CD4-positive, alpha-beta memory T cell (primary cell): Measurements from ENCODE around the gene NUDT8. TPM values are rescaled to one million over a fixed set of nuclear protein-coding genes. Genes with fewer than 3 reads are reported as not detected.

ENCODE experiments used
- CTCF ChIA-PET: fragments of 350-600 bp; sonication (Branson Sonifier 250); formaldehyde crosslinking; loops from one replicate; lab custom pipeline; 2021; ENCODE audit warnings: inconsistent platforms; ENCODE audit not compliant: partially characterized antibody; lab: Charles Lee
- POLR2A ChIA-PET: fragments of 350-600 bp; sonication (Branson Sonifier 250); formaldehyde crosslinking; loops from one replicate; lab custom pipeline; 2021; ENCODE audit not compliant: partially characterized antibody; lab: Charles Lee
- DNase-seq, 5 donors: peaks; one replicate each; pipeline versions ENCODE4 v3.0.0 to v3.0.0-alpha.2; 2020 to 2022; ENCODE audit warnings: mixed read lengths in 1 of 5
- H3K27ac ChIP-seq: one replicate; pipeline ENCODE4 v1.7.0; 2013; ENCODE audit warnings: low read depth, low read length
- H3K27me3 ChIP-seq: 2 replicates; pipeline ENCODE4 v1.7.0; 2013; ENCODE audit warnings: mild to moderate bottlenecking, low read length, moderate library complexity; ENCODE audit not compliant: insufficient read depth
- H3K36me3 ChIP-seq: 2 replicates; pipeline ENCODE4 v1.7.0; 2013; ENCODE audit warnings: mild to moderate bottlenecking, low read length, moderate library complexity; ENCODE audit not compliant: insufficient read depth
- H3K4me1 ChIP-seq: 2 replicates; pipeline ENCODE4 v1.7.0; 2013; ENCODE audit warnings: mild to moderate bottlenecking, low read length, moderate library complexity; ENCODE audit not compliant: insufficient read depth
- H3K4me3 ChIP-seq, 2 donors: one replicate each; pipeline ENCODE4 v1.7.0; 2013; ENCODE audit warnings: low read length in 2 of 2, mild to moderate bottlenecking in 1 of 2
- H3K9me3 ChIP-seq, 2 donors: one replicate each; pipeline ENCODE4 v1.7.0; 2013; ENCODE audit warnings: low read length in 2 of 2, control low read depth in 1 of 2; ENCODE audit not compliant: control insufficient read depth in 1 of 2
- H3K27ac Mint-ChIP-seq, 7 donors: one replicate each; pipeline ENCODE4 v1.8.0; 2020 to 2021; ENCODE audit warnings: mixed read lengths in 7 of 7, mild to moderate bottlenecking in 6 of 7, inconsistent platforms in 3 of 7, moderate library complexity in 3 of 7
- H3K27me3 Mint-ChIP-seq, 2 donors: one replicate each; pipeline ENCODE4 v1.8.0; 2020 to 2021; ENCODE audit warnings: mixed read lengths in 2 of 2
- H3K36me3 Mint-ChIP-seq, 2 donors: one replicate each; pipeline ENCODE4 v1.8.0; 2020 to 2021; ENCODE audit warnings: mixed read lengths in 2 of 2, inconsistent platforms in 1 of 2, mild to moderate bottlenecking in 1 of 2
- H3K4me1 Mint-ChIP-seq, 4 donors: one replicate each; pipeline ENCODE4 v1.8.0; 2020 to 2021; ENCODE audit warnings: mixed read lengths in 4 of 4, mild to moderate bottlenecking in 1 of 4
- H3K4me3 Mint-ChIP-seq, 8 donors: one replicate each; pipeline ENCODE4 v1.8.0; 2020 to 2021; ENCODE audit warnings: mixed read lengths in 8 of 8, mild to moderate bottlenecking in 7 of 8, moderate library complexity in 6 of 8, inconsistent platforms in 3 of 8
- H3K9me3 Mint-ChIP-seq, 8 donors: one replicate each; pipeline ENCODE4 v1.8.0; 2020 to 2021; ENCODE audit warnings: mixed read lengths in 8 of 8, mild to moderate bottlenecking in 5 of 8, inconsistent platforms in 3 of 8, moderate library complexity in 1 of 8
- intact Hi-C: fragments of 100-400 bp; cut with micrococcal nuclease; formaldehyde crosslinking; loops from one replicate; pipeline ENCODE4 v1.15.1; 2023
- polyA plus RNA-seq, 2 donors: library from polyadenylated mRNA; unstranded; fragments of 300-500 nt; fragmentation: Illumina TruSeq; gene quantifications; one replicate each; pipeline ENCODE4 v1.2.3, GENCODE V29; 2021
- total RNA-seq, 2 experiments: library from RNA; stranded (reverse); gene quantifications; one replicate each; pipeline ENCODE4 v1.2.3, GENCODE V29; 2021

Gene NUDT8
- total and polyA plus RNA-seq, 4 experiments from 2014 or later: 2.0 to 4.5 (median 3.7) TPM

DNA sequence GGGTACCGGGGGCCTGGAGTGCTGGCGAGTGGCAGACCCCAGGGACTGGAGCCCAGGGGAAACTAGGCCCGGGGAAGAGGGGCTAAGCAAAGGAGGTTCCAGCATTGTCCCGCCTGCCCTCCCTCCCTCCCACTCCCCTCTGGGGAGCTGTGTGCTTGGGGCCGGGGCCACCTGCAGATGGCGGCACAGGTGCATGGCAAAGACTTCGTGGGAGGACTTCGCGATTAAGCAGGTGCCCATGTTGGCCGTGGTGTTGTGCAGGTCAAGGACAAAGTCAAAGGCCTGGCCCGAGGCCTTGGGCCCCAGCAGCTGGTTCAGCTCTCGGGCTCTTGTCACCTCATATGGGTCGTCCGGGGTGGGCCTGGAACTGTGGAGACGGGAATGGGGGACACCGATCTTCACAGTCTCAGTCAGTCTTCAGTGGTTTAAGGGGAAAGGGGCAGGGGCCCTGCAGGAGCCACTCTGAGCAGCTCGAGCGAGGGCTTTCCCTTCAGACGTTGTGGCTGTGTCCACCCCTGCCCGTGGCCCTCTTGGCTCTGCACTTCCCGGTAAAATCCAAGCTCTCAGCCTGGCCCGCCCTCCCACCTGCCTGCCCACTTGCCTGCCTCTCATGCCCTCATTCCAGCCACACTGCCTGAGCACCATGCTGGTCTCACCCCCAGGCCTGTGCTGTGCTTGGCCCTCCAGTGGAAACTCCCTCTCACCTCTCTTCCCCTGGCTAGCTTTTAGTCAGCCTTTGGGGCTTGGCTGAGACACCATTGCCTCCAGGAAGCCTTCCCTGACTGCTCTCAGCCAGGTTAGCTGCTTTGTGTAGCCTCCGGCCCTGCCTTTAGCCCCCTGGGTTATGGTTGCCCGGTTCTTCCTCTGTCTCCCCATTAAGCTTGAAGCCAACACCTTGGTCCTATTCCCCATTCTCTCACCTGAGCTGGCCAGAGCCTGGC lies 16.1 kb upstream of the NUDT8 start:
- Histone ChIP-seq H3K36me3 (no peaks in the 10 kb centered on the region), H3K27me3 (no peaks in the 10 kb centered on the region), H3K4me3 (no peak overlapping the region), H3K27ac (no peak overlapping the region), H3K4me1 (peaks cover 35% of the 10 kb centered on the region), H3K9me3 (no peaks in the 10 kb centered on the region)
- peak overlapping the region in 6 of 8 donors; percentile 54 to 84 (median 71) for H3K4me3 Mint-ChIP-seq
- H3K36me3 Mint-ChIP-seq: peaks cover 0 to 4% of the 10 kb centered on the region in 2 donors
- intact Hi-C loops: no loop called here
- H3K4me1 Mint-ChIP-seq: peaks cover 16 to 43% (median 35%) of the 10 kb centered on the region in 4 donors
- no peaks in the 10 kb centered on the region for H3K27me3 Mint-ChIP-seq
- H3K27ac Mint-ChIP-seq: peak overlapping the region; percentile 25 to 91 (median 79)
- ChIA-PET POLR2A (interaction anchor here (1.1 to 4.4 kb wide), 2 partner anchors 16 to 31 kb away, joined by 3 to 26 read pairs; partner anchors contain the start of gene NUDT8), CTCF (interaction anchor here (1.2 to 3.1 kb wide), 3 partner anchors 11 to 16 kb away, joined by 3 to 12 read pairs (median 6); partner anchors contain the start of gene NUDT8)
- peaks cover 0 to 3% (median 0%) of the 10 kb centered on the region in 8 donors for H3K9me3 Mint-ChIP-seq
- DNase-seq: no peak

DNA sequence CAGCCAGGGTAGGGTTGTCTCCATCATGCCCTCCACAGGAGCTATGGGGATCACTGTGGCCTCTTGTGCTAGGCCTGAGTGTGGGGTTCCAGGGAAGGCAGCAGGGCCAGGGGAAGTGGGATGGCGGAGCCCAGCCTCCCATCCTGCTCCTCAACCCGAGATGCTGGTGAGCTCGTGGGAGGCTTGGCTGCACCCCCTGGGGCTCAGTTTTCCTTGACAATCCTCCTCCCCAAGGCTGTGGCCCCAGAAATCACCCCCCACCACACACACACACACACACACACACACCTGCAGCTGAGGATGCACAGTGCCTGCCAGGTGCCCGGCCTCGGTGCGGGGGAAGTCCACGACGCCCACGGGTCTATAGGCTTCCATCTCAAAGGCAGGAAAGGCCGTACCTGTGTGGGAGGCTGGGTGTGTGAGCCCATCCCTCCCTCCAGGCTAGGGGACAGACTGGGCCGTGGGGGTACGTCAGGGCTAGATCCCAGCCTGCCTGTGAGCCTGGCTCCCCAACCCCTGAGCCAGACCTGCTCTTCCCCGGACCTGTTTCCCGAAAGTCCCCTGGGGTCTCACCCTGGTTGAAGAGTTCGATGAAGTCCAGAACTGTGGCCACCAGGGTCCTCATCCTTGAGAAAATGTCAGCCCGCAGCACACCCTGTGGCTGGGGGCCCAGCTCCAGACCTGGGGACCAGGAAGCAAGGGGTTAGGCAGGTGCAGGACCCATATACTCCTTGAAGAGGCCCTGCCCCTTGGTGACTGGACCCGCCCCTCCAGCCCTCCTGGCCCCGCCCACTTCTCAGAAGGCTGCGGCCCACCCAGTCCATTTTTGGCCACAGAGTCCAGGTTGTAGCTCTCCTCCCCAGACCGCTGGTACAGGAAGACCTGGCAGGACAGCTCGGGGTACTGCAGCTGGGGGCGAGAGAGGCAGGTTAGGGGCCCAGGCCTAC lies 15.0 kb upstream of the NUDT8 start:
- Histone ChIP-seq H3K27me3 (no peaks in the 10 kb centered on the region), H3K4me3 (no peak overlapping the region), H3K9me3 (no peaks in the 10 kb centered on the region), H3K36me3 (no peaks in the 10 kb centered on the region), H3K27ac (no peak overlapping the region), H3K4me1 (peaks cover 28% of the 10 kb centered on the region)
- peak overlapping the region in 1 of 8 donors; percentile 22 for H3K4me3 Mint-ChIP-seq
- POLR2A ChIA-PET: interaction anchor here (0.6 to 4.4 kb wide), 2 partner anchors 15 to 515 kb away, joined by 5 to 26 read pairs; partner anchors contain the start of gene NUDT8
- peaks cover 0 to 3% (median 0%) of the 10 kb centered on the region in 8 donors for H3K9me3 Mint-ChIP-seq
- no peak overlapping the region for H3K27ac Mint-ChIP-seq
- H3K36me3 Mint-ChIP-seq: no peaks in the 10 kb centered on the region
- peaks cover 13 to 37% (median 27%) of the 10 kb centered on the region in 4 donors for H3K4me1 Mint-ChIP-seq
- DNase-seq: no peak
- intact Hi-C loops: no loop called here
- CTCF ChIA-PET: interaction anchor here (0.6 to 2.2 kb wide), 3 partner anchors 9 to 15 kb away, joined by 3 to 6 read pairs (median 3); partner anchors contain the start of gene NUDT8
- H3K27me3 Mint-ChIP-seq: no peaks in the 10 kb centered on the region

DNA sequence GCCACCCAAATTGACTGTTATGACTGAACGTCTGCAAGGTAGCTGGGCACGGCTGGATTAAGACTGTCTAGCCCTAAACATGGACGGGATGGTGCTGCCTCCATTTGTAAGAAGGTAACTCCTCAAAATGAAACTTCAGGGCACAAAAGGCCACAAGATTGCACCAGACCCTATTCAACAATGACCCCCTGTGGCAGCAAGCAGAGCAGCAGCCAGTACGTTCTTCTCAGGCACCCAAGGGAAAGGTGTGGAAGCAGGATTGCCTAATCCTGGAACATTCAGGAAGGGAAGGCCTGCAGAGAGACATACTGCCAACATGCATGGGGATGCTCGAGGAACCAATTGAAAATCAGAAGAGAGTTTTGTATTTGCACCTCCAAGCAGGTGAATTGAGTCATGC lies 14.3 kb upstream of the NUDT8 start:
- peaks cover 0 to 3% (median 0%) of the 10 kb centered on the region in 8 donors for H3K9me3 Mint-ChIP-seq
- DNase-seq: no peak
- no peak overlapping the region for H3K27ac Mint-ChIP-seq
- Histone ChIP-seq H3K27ac (no peak overlapping the region), H3K36me3 (no peaks in the 10 kb centered on the region), H3K4me1 (peaks cover 21% of the 10 kb centered on the region), H3K9me3 (no peaks in the 10 kb centered on the region), H3K27me3 (no peaks in the 10 kb centered on the region), H3K4me3 (no peak overlapping the region)
- no peaks in the 10 kb centered on the region for H3K27me3 Mint-ChIP-seq
- no peaks in the 10 kb centered on the region for H3K36me3 Mint-ChIP-seq
- peaks cover 9 to 31% (median 22%) of the 10 kb centered on the region in 4 donors for H3K4me1 Mint-ChIP-seq
- POLR2A ChIA-PET: interaction anchor here (4.4 kb wide), 1 partner anchor 14 kb away, joined by 26 read pairs; the partner anchor contains the start of gene NUDT8
- H3K4me3 Mint-ChIP-seq: no peak overlapping the region
- CTCF ChIA-PET: interaction anchor here (0.6 to 2.2 kb wide), 2 partner anchors 8 to 15 kb away, joined by 3 to 6 read pairs; partner anchors contain the start of gene NUDT8
- intact Hi-C loops: no loop called here

DNA sequence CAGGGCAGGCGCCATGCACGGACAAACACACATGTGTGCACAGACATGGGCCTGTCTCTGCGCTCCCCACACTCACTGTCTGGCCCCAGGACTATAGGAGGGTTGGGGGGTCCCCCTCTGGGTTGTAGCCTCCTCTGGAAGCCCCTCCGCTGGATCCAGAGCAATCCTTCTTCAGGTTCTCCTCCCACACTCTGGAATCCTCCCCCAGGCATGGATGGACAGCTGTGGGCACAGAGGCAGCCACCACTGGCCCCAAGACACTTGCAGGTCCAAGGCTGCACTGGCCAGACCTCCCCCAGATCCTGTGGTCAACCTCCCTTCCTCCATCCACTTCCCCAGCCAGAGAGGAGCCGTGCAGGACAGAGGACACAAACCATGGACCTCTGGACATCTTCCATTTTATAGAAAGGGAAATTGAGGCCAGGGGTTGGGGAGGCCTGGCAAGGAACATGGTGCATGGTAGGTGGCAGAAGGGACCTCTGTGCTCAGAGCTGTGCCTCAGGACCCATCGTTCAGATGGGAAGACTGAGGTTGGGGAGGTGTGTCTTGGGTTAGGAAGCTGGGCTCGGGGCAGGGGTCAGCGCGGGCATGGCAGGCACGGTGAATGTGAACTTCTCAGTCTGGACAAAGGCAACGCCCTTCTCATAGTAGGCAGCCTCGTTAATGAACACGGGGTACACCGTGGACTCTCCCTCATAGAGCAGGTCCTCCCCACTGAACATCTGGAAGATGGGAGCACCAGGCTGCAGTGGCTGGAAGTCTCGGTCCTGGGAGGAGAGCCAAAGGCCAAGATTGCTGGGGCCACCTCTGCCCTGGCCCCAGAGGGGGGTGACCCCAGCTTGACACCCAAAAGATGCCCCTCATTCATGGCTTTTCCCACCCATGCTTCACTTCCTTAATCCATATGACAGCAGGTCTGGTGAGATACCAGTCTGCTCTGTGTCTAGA lies 12.7 kb upstream of the NUDT8 start:
- Mint-ChIP-seq H3K4me3 (no peak overlapping the region), H3K9me3 (peaks cover 0 to 3% (median 0%) of the 10 kb centered on the region in 8 donors), H3K36me3 (no peaks in the 10 kb centered on the region), H3K27me3 (no peaks in the 10 kb centered on the region), H3K27ac (peak overlapping the region in 1 of 7 donors; percentile 36), H3K4me1 (peaks cover 9 to 23% (median 14%) of the 10 kb centered on the region in 4 donors)
- no peak for DNase-seq
- Histone ChIP-seq H3K9me3 (no peaks in the 10 kb centered on the region), H3K27ac (no peak overlapping the region), H3K4me1 (peaks cover 16% of the 10 kb centered on the region), H3K27me3 (no peaks in the 10 kb centered on the region), H3K4me3 (no peak overlapping the region), H3K36me3 (no peaks in the 10 kb centered on the region)
- CTCF ChIA-PET: interaction anchor here (1.1 to 2.2 kb wide), 2 partner anchors 13 to 27 kb away, joined by 4 to 6 read pairs; partner anchors contain the start of gene NUDT8
- POLR2A ChIA-PET: interaction anchor here (0.6 kb wide), 1 partner anchor 35 kb away, joined by 3 read pairs; no protein-coding TSS in a partner anchor
- intact Hi-C loops: no loop called here

DNA sequence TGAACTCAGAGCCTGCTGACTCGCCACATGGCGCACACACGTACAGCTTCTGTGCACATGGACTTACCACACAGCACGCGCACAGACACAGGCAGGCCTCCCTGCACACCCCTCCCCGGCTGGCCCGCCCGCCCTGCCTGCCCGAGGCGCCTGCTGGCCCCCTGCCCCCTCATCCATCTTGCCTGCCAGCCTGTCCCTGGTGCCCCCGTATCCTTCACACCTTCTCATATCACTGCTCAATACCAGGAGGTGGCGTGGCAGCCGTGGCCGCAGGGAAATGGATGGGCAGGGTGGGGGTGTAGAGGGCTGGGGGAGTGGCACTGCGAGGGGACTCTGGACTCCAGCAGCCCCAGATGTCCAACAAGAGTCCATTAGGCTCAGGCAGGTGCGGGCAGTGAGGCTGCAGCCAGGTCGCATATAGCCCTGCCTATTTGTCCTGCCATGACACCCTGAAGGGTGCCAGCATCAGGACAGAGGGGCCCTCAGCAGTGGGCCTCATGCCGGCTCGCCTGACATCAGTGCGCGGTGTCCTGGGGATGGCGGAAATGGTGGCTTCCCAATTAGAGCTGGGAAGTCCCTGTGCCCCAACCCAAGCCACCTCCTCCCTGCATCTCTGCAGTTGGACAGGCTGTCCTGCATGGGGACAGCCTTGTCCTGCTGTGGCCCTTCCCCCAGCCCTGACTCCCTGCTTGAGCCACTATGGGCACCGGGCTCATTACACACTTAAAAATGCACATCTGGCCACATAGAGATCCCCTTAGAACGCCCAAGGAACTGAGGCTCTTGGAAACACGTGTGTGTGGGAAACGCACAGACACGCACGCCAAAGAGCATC lies 11.8 kb upstream of the NUDT8 start:
- Histone ChIP-seq H3K9me3 (no peaks in the 10 kb centered on the region), H3K4me1 (peaks cover 8% of the 10 kb centered on the region), H3K4me3 (no peak overlapping the region), H3K27me3 (no peaks in the 10 kb centered on the region), H3K27ac (no peak overlapping the region), H3K36me3 (no peaks in the 10 kb centered on the region)
- DNase-seq: no peak
- CTCF ChIA-PET: no interaction called here
- Mint-ChIP-seq H3K27me3 (no peaks in the 10 kb centered on the region), H3K4me1 (peaks cover 5 to 14% (median 9%) of the 10 kb centered on the region in 4 donors), H3K9me3 (peaks cover 0 to 3% (median 0%) of the 10 kb centered on the region in 8 donors), H3K27ac (no peak overlapping the region), H3K36me3 (no peaks in the 10 kb centered on the region), H3K4me3 (no peak overlapping the region)
- POLR2A ChIA-PET: no interaction called here
- intact Hi-C loops: no loop called here
